SW480 (cell line): ENCODE data around the gene MYO7B.

Experiments used
- DNase-seq: peaks from one replicate; pipeline ENCODE4 v3.0.0-alpha.2; 2016; ENCODE audit warnings: low spot score

The MYO7B gene

DNA sequence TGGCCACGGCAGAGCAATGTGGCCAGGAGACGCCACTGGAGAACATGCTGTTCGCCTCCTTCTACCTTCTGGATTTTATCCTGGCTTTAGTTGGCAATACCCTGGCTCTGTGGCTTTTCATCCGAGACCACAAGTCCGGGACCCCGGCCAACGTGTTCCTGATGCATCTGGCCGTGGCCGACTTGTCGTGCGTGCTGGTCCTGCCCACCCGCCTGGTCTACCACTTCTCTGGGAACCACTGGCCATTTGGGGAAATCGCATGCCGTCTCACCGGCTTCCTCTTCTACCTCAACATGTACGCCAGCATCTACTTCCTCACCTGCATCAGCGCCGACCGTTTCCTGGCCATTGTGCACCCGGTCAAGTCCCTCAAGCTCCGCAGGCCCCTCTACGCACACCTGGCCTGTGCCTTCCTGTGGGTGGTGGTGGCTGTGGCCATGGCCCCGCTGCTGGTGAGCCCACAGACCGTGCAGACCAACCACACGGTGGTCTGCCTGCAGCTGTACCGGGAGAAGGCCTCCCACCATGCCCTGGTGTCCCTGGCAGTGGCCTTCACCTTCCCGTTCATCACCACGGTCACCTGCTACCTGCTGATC lies 115.4 kb downstream of the MYO7B start:
- DNase-seq, result no peak

DNA sequence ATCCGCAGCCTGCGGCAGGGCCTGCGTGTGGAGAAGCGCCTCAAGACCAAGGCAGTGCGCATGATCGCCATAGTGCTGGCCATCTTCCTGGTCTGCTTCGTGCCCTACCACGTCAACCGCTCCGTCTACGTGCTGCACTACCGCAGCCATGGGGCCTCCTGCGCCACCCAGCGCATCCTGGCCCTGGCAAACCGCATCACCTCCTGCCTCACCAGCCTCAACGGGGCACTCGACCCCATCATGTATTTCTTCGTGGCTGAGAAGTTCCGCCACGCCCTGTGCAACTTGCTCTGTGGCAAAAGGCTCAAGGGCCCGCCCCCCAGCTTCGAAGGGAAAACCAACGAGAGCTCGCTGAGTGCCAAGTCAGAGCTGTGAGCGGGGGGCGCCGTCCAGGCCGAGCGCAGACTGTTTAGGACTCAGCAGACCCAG lies 115.9 kb downstream of the MYO7B start:
- no peak for DNase-seq

DNA sequence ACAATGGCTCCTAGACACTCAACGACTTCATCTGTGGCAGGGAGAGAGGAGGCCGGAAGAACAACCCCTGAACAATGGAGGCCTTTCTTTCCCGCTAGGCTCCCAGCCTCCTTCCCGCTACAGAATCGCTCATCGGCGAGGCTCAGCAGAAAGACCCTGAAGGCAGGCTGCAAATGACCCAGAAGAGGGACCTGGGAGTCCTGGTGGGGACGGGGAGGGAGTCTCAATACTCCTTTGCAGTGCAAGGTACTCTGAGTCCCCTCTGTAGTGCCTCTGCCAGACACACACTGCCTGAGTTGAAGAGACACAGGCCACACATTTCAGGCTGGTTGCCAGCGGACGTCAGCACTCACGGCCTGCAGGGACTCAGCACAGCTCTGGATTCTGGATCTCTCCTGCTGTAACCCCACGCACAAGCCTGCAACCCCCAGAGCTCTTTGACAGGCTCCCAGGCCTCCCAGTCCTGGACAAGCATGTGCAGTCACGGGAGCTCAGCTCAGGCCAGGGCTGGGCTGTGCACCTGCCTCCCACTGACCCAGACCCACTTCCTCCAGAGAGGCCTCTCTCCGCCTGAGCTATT lies 116.6 kb downstream of the MYO7B start:
- DNase-seq, result no peak

DNA sequence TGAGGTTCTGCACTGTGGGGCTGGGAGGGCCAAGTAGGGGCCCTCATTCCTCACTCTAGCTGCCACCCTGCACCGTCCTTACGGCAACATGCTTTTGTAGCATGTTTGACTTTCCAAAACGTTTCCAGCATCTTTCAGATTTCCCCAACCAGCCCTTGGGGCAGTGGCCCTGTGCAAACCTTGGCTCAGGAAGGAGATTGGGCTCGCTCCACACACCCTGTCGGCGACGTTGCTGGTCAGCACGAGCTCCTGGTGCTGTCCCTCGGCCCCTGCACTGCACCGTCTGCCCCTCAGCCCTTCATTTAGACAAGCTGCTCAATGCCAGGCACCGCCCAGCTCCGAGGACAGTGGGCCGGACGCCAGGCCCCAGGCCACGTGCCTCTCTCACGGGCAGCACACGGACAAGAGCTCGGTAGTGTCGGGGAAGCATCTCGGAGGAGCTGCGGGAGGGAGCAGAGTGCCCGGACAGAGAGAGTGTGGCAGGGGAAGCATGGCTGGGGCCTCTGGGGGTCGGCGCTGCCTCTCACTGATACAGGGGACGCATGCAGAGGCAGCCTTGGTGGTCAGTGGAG lies 117.4 kb downstream of the MYO7B start:
- no peak for DNase-seq

DNA sequence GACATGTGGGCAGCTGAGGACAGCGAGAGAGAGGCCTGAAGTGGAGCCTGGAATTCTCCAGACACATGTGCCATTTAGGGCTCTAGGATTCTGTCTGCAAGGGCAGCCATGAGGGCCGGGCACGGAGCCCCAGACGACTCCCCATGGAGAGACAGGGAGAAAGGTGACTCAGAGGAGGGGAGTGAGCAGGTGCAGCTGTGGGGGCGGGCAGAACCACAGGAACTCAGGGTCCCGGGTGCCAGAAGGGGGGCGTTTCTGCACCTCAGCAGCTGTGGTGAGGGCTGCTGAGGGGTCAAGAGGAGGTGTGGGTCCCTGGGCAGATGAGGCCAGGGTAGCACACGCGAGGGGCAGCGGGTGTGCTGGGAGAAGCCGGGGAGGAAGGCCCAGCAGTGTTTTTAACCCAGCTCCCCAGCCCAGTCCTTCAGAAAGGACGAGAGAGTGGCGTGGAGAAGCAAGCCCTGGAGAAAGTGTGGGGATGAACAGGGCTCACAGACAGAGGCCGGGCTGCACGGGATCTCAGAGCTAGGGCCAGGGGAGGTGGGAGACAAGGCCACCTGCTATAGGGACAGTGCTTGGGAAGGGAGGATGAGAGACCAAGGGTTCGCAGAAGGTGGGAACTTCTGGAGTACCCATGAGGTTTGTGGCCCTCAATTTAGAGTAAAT lies 118.1 kb downstream of the MYO7B start:
- DNase-seq, result no peak

DNA sequence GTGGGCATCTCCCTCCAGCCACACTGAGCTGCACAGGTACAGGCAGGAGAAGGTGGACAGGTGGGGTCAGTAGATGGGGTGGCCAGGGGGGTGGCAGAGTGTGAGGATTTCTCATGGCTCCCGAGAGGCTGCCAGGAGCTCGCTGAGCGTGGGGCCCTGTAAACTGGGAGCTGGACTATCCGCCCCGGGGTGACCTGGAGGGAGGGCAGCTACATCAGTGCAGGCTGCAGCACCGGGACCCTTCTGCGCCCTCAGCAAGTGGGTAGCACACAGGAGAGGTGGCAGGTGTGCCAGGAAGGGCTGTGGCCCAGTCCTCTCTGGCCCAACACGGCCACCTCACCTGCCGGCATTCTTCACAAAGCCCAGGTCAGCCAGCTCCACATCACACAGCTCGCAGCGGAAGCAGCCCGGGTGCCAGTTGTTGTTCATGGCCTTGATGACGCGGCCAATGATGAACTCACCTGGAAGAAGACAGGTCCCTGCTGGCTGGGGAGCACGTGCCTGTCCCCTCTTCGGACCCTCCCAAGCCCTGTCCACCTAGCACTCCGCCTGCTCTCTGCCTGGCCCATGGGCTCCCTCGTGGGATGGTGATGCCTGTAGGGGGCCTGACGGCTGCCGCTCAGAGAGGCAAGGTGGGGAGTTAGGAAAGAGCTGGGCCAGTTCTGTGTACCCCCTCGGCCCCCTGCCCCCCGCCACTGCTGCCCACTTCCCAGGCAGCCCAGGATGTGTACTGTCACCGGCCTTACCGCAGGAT lies 118.8 kb downstream of the MYO7B start:
- DNase-seq, result no peak

DNA sequence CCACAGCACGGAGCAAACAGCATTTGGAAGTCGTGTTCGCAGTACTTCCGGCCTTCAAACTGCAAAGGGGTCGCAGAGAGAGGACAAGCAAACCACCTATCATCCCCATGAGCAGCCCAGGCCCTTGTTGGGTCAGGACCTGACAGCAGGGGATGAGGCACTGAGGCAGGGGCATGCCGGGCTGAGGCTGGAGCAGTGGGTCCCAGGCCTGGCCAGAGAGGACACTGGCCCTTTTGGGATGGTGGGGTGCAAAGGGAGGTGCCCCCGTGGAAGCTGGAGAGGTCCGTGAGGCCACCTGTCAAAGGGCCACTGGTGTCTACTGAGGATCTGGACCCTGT lies 119.3 kb downstream of the MYO7B start:
- no peak for DNase-seq

DNA sequence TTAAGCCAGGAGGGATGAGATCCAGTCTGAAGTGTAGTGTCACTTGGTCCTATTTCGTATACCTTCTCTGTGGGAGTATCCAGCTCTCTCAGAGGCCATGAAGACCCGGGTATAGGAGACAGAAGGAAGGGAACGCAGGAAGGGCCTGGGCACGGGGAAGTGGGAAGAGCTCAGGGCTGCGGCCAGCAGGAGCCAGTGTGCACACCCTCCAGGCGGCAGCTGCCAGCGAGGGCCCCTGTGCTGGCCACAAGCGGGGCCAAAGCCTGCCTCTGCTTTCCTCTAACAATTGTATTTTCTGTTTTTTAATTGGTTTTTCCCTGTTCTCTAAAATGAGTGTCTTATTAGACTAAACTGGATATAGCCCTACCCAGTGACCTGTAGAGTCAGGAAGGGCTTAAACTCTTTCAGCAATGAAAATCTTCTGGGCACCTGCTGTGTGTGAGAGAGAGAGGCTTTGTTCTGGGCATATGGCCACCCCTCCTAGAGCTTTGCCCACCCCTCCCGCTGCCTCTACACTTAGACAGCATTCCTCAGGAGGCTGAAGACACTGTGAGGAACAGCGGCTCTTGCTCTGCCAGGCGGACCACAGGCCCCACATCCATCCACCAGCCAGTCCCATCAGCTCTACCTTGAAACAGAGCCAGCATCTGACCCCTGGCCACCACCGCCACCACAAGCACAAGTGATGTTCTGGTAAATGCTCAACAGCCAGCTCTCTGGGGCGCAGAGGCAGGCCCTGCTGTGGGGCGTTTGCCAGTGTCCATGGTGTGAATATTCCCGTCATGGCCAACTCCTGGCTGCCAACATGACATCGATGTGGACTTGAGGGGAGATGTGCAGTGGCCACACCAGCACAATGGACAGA lies 120.0 kb downstream of the MYO7B start:
- DNase-seq, result no peak

DNA sequence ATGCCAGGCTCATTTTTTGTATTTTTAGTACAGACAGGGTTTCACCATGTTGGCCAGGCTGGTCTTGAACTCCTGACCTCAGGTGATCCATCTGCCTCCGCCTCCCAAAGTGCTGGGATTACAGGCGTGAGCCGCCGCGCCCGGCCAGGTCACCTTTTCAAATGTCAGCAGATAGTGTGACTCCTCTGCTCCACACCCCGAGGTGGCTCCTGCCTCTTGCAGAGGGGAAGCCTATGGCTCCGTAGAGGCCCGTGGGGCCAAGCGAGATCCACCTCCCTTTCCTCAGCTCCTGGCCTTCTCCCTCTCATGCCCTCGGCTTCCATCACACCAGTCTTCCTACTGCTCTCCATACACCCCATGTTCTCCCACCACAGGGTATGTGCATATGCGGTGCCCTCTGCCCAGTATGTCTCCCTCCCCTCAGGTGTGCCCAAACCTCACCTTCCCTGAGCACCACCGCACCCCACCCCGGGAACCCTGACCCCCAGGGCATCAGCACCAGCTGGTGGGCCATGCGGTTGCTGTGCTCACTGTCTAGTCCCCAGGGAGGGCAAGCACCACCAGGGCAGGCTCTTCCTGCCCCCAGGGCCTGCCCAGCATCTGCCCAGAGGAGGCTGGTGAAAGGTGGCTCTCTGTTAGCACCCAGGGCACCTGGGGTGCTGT lies 121.2 kb downstream of the MYO7B start:
- DNase-seq, result no peak

DNA sequence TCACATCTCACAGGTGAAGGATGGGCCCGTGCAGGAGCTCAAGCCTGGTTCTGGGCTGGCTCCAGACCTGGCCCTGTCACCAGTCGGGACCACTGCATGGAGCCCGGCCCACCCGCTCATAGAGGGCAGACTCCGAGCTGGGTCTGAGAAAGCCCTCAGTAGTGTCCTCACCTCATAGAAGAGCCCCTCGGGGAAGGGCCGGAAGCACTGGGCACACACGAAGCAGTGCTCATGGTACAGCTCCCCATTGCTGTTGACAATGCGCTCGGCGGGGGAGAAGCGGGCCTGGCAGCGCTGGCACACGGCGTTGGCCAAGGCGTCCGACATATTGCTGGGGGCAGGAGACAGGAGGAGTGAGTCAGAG lies 121.7 kb downstream of the MYO7B start:
- no peak for DNase-seq

DNA sequence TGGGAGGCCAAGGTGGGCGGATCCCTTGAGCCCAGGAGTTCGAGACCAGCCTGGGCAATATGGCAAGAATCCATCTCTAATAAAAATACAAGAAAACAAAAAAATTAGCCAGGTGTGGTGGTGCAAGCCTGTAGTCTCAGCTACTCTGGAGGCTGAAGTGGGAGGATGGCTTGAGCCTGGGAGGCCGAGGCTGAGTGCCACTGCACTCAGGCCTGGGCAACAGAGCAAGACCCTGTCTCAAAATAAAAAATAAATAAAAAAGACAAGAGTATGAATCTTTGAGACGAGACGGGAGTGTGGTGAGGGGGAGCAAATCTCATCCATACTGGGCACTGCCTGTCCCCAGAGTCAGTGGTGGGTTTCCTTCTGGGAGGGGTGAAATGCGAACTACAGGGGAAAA lies 122.7 kb downstream of the MYO7B start:
- no peak for DNase-seq

DNA sequence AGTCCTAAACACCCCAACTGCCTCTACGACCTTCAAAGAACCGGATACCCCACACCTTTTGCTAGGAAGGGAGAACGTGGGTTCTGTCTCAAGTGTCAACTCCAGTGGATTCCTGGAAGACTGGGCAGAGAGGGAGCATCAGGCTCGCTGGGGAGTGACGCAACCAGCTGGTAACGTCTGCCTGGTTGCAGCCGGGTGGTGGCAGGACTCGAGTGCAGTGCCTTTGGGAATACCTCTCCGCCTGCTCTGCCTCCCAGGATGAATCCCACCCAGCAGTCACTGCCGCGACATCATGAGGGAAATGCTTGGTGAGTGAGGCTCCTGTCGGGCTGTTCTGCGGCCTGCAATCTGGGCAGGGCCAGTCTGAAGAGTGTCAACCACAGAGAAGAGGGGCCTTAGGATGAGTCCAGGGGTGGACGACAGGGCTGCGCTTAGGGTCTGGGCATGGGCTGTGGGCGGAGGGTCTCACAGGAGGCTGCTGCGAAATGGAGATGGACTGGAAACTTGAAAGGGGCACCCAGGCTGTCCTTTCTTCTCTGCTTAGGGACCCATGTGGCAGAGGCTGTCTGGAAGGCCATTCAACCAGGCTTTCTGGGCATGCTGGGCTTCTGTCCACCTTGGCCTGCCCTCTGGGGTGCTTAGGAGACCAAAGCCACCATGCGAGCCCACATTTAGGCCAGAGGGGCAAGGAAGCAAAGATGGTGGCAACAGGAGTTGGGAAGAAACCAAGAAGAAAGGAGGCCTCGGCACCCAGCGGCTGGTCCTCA lies 123.3 kb downstream of the MYO7B start:
- DNase-seq, result no peak

DNA sequence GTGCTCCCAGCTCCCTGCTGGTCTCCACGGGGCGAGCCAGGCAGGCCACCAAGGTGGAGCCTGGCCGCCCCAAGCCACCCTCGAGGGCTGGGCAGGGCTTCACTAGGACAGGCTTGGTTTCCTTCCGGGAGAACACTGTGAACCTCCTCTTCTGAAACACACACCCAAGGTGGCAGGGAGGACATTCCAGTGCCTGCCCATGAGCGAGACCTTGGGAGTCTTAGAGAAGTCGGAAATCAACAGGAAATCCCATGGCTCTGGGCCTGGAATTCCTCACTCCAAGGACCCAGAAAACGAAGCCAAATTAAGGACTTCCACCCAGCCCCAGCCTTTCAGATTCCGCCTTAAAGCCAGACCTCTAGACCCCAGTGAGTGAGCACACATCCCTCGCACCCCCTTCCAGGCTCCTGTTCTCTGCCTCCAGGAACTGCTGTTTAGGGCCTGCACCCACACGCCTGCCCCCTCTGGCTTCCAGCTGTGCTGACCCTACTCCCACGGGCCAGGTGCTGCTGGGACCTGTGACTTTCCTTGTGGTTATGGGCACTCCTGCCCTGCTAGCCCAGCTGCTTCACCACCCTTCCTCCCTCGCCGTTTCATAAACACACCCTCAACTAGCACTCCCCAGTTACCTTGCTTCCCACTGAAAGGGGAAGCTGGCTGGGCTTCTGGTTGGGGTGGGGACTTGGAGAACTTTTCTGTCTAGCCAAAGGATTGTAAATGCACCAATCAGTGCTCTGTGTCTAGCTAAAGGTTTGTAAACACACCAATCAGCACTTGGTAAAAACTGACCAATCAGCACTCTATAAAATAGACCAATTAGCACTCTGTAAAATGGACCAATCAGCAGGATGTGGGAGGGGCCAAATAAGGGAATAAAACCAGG lies 124.2 kb downstream of the MYO7B start:
- no peak for DNase-seq

DNA sequence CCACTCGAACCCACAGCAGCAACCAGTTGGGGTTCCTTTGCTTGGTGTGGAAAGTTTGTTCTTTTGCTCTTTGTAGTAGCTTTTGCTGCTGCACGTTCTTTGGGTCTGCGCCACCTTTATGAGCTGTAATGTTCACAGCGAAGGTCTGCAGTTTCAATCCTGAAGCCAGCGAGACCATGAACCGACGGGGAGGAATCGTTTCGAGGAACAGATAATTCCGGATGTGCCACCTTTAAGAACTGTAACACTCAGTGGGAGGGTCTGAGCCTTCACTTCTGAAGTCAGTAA lies 124.8 kb downstream of the MYO7B start:
- no peak for DNase-seq

DNA sequence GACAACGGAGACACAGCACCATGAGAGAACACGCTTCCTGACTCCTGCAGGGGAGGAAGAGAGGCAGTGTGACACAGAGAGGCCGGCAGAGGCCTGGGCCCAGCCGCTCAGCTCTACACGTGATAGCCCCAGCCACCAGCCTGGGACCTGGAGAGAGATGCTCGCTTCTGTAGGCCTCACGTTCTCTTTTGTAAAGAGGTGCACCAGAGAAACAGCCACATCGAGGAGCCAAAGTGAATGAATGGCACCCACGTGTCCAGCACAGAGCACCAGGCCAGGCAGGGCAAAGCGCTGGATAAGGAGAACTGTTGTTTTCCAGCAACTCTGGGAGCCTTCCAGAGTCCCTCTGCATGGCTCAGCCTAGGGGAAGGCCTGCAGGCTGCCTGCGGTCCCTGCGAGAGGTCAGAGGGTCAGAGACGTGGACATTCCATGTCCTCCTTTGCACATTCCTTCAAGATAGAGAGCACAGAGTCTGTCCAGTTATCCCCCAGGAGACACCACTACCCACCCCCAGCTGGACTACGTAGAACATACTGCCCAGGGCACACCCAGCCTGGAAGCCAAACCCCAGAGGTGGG lies 125.7 kb downstream of the MYO7B start:
- DNase-seq, result no peak

DNA sequence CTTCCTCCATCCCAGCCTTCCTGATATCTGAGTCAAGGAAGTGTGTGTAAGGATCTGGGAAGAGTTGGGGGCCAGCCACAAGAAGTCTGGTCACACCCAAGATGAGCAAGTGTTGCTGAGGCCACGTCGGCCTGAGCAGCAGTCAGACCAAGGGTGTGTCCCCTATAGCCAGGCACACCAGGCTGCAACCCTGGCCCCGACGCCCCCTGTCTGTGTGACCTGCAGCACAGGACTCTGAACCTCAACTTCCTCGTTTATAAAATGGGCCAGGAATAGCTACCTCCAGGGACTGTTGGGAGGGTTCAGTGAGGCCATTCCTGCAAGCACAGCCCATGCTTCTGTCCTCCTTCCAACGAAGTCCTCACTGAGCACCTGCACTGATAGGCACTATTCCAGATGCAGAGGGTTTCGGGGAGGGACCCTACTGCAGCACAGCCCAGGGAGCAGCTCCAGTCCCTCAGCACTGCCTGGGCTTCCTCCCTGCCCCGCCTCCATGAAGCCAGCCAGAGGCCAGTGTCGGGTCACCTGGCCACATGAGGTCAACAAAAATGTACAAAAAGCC lies 126.5 kb downstream of the MYO7B start:
- no peak for DNase-seq

DNA sequence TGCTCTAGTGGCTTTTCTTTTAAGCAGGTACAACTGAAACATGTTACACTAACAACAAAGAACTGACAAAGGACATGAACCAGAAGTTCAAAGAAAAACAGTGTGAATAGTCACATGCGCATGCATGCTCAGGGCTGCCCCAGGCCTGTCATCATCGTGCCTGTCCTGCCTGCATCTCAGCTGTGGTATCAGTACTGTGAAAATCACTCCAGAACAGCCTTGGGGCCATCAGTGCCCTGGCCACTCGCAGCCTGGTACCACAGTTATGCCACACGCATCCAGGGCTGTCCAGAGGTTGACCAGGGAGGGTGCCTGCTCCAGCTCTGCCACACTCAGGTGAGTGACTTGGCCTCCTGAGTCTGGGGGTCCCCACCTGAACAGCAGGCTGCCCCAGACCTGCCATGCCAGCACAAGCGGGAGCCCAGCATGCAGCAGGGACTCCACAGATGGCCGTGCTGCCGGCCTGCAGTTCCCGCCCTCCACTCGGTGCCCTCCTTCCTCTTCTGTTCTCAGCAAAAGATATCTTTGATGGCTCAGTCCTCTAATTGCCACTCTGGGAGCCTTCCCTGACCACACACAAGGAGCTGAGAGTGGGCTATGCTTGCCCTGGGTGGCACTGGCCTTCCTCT lies 127.6 kb downstream of the MYO7B start:
- DNase-seq, result no peak

DNA sequence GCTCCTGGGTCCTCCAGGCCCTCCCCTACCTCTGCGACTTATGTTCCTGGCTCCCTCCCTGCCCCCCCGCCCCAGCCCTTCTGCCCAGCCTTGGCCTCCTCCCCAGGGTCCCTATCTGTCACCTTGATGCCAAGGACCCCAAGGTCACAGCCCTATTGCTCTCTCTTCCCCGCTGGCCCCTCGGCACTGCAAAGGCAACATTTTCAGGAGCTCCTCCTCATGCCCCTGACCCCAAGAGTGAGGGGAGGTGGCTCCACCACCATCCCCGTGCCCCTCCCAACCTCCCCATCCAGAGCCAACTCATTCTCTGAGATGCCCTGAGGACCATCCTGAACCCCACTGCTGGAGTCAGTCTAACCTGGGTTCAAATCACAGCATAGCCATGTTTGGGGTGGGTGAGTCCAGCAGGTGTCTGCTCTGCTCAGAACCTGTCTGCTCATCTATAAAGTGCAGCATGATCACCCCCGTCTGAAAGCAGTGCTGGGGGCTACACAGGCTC lies 128.1 kb downstream of the MYO7B start:
- no peak for DNase-seq
